Spleen (tissue), 7 donors: ENCODE measurements around the gene CCNL2.
"Not testable (repeated sequence)": the region's sequence is repeated elsewhere in the genome, so short reads cannot be mapped to it uniquely, and the experiment has no call there.

ENCODE experiments used
- POLR2A ChIP-seq, 3 donors: fragments of 450-650 bp; IDR thresholded peaks; one replicate each; pipeline ENCODE4 v1.5.1; 2017; ENCODE audit warnings: antibody characterized with exemption in 3 of 3, mild to moderate bottlenecking in 1 of 3
- TF ChIP-seq, protein P1 (sequence below), 11 experiments: fragments of 200-600 bp in 7 of 11; fragments of 450-650 bp in 4 of 11; sonication (generic) in 4 of 11; IDR thresholded peaks in 8 of 11; conservative IDR thresholded peaks in 3 of 11; 1 replicate in 7 of 11; 2 replicates in 4 of 11; pipeline versions ENCODE4 v1.4.0 to v1.8.0; 2016 to 2021; ENCODE audit warnings: antibody characterized with exemption in 11 of 11, inconsistent platforms in 4 of 11, mild to moderate bottlenecking in 1 of 11
- donor health status: DM: no; HTN: no; CAD: no; lungs with moderate emphysema.
- donor health status: DM: no; HTN: no; CAD: no.
- donor health status: DM: no; HTN: no; CAD: no.

DNA sequence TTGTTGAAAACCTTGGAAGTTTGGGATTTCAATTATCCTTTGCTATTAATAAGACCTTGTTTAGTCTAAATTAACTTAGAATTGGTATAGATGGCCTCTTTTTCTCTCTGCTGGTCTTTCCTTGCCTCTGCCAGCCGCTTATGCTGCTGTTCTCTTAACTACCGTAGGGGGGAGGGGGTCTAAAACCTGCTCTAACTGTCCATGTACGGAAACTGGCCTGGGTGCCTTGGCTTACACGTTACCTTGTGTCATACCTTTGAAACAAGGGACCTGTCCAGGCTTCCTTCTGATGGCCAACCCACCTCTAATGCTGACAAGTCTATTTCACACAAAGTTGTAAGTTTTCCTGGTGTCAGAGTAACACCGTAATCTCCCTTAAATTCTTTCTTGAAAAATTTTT lies 18.3 kb upstream of the CCNL2 start:
- TF ChIP-seq, protein P1, sequence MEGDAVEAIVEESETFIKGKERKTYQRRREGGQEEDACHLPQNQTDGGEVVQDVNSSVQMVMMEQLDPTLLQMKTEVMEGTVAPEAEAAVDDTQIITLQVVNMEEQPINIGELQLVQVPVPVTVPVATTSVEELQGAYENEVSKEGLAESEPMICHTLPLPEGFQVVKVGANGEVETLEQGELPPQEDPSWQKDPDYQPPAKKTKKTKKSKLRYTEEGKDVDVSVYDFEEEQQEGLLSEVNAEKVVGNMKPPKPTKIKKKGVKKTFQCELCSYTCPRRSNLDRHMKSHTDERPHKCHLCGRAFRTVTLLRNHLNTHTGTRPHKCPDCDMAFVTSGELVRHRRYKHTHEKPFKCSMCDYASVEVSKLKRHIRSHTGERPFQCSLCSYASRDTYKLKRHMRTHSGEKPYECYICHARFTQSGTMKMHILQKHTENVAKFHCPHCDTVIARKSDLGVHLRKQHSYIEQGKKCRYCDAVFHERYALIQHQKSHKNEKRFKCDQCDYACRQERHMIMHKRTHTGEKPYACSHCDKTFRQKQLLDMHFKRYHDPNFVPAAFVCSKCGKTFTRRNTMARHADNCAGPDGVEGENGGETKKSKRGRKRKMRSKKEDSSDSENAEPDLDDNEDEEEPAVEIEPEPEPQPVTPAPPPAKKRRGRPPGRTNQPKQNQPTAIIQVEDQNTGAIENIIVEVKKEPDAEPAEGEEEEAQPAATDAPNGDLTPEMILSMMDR (IDR thresholded peaks at IDR 0.05 in 8 of 11, conservative IDR thresholded peaks at IDR 0.05 in 3 of 11), result not testable (repeated sequence)
- TF ChIP-seq POLR2A (IDR thresholded peaks at IDR 0.05), result not testable (repeated sequence)
